Neural progenitor cell (in vitro differentiated cells): Measurements from ENCODE around the gene PTPN22.

Experiments
- EZH2 ChIP-seq: fragments of 200-600 bp; sonication (generic); IDR thresholded peaks from 2 replicates; pipeline ENCODE4 v1.6.1; 2017; ENCODE audit warnings: antibody characterized with exemption, mild to moderate bottlenecking, moderate library complexity
- TF ChIP-seq, protein P1 (sequence below): fragments of 200-600 bp; sonication (generic); IDR thresholded peaks from 2 replicates; pipeline ENCODE4 v1.5.1; 2017; ENCODE audit warnings: antibody characterized with exemption, mild to moderate bottlenecking

DNA sequence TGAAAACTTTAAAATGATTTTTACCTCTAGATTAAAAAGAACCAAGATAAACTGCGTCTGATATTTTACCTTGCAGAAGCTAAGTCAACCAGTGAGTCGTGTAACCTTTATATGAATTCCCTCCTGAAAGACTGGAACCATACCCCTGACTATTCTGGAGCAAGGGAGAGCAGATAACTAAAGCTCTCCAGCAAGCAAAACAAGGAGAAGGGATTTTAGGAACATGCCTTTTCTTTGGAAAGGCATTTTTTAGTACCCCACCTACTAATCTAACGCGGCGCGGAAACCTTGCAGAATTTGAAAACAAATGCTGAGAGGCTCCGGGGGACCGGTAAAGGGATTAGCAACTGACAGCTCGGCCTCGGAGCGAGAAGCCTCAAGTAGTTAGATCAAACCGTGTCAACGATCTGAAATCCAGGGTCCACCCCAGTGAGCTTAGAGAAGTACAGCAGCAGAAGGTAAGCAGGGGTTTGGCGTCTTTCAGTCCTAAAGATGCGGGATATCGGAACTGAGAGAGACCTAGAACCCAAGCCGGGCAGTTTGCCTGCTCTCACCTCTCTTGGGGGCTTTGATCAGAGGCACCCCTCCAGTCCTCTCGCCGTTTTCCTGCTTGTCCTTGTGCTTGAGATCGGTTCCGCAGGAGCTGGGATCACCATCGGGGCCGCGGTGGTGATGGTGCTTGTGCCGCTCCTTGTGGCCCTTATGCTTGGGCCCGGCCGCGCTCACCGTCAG, 60.2 kb downstream of the PTPN22 start:
- TF ChIP-seq, protein P1, sequence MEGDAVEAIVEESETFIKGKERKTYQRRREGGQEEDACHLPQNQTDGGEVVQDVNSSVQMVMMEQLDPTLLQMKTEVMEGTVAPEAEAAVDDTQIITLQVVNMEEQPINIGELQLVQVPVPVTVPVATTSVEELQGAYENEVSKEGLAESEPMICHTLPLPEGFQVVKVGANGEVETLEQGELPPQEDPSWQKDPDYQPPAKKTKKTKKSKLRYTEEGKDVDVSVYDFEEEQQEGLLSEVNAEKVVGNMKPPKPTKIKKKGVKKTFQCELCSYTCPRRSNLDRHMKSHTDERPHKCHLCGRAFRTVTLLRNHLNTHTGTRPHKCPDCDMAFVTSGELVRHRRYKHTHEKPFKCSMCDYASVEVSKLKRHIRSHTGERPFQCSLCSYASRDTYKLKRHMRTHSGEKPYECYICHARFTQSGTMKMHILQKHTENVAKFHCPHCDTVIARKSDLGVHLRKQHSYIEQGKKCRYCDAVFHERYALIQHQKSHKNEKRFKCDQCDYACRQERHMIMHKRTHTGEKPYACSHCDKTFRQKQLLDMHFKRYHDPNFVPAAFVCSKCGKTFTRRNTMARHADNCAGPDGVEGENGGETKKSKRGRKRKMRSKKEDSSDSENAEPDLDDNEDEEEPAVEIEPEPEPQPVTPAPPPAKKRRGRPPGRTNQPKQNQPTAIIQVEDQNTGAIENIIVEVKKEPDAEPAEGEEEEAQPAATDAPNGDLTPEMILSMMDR: no peak
- TF ChIP-seq EZH2: no peak
